Smooth muscle cell (in vitro differentiated cells): ENCODE data around the gene HABP2. TPM values are rescaled to one million over a fixed set of nuclear protein-coding genes. Genes with fewer than 3 reads are reported as not detected.

Experiments
- DNase-seq: peaks from one replicate; lab custom pipeline; 2025; ENCODE audit not compliant: unreplicated experiment; lab: John Stamatoyannopoulos, UW
- H2AFZ ChIP-seq: fragments of 200-600 bp; sonication (generic); 2 replicates; pipeline ENCODE4 v1.6.0; 2016; ENCODE audit warnings: antibody characterized with exemption, low read depth, mild to moderate bottlenecking
- H3F3A ChIP-seq: fragments of 200-600 bp; sonication (generic); 2 replicates; pipeline ENCODE4 v1.6.0; 2017; ENCODE audit warnings: antibody characterized with exemption, low read depth
- H3K27ac ChIP-seq: fragments of 200-600 bp; sonication (generic); 2 replicates; pipeline ENCODE4 v1.5.1; 2016; ENCODE audit warnings: low read depth, mild to moderate bottlenecking
- H3K27me3 ChIP-seq: fragments of 200-600 bp; sonication (generic); 2 replicates; pipeline ENCODE4 v1.6.1; 2016; ENCODE audit warnings: low read depth, mild to moderate bottlenecking
- H3K36me3 ChIP-seq: fragments of 200-600 bp; sonication (generic); 2 replicates; pipeline ENCODE4 v1.5.1; 2016; ENCODE audit warnings: low read depth
- H3K4me1 ChIP-seq: fragments of 200-600 bp; sonication (generic); 2 replicates; pipeline ENCODE4 v1.5.1; 2016; ENCODE audit warnings: low read depth
- H3K4me2 ChIP-seq: fragments of 200-600 bp; sonication (generic); 2 replicates; pipeline ENCODE4 v1.6.0; 2016; ENCODE audit warnings: mild to moderate bottlenecking
- H3K4me3 ChIP-seq: fragments of 200-600 bp; sonication (generic); 2 replicates; pipeline ENCODE4 v1.5.1; 2016; ENCODE audit warnings: mild to moderate bottlenecking
- H3K79me2 ChIP-seq: fragments of 200-600 bp; sonication (generic); 2 replicates; pipeline ENCODE4 v1.6.0; 2016; ENCODE audit warnings: low read depth, mild to moderate bottlenecking
- H3K9ac ChIP-seq: fragments of 200-600 bp; sonication (generic); 2 replicates; pipeline ENCODE4 v1.6.0; 2016; ENCODE audit warnings: low read depth
- H3K9me3 ChIP-seq: fragments of 200-600 bp; sonication (generic); replicated peaks from 2 replicates; pipeline ENCODE4 v1.5.1; 2016; ENCODE audit warnings: low read depth
- H4K20me1 ChIP-seq: fragments of 200-600 bp; sonication (generic); 2 replicates; pipeline ENCODE4 v1.6.0; 2016; ENCODE audit warnings: low read depth
- CTCF ChIP-seq: fragments of 200-600 bp; sonication (generic); IDR thresholded peaks from 2 replicates; pipeline ENCODE4 v1.5.1; 2017; ENCODE audit warnings: borderline replicate concordance, mild to moderate bottlenecking, antibody characterized with exemption; ENCODE audit not compliant: insufficient read depth, poor library complexity, severe bottlenecking
- WGBS: methylation state at CpG from one replicate; pipeline ENCODE4 v1.1.7; 2016; ENCODE audit warnings: low lambda C conversion rate; 5-methylcytosine and 5-hydroxymethylcytosine counted together
- polyA plus RNA-seq: library from polyadenylated mRNA; unstranded; fragments of >200 nt; fragmentation: Nextera tagmentation; extraction: Ambion mirVana; gene quantifications from 2 replicates; pipeline ENCODE4 v1.2.1, GENCODE V29; 2016
- total RNA-seq: library from RNA; depleted of rRNA; stranded (reverse); fragments of >200 nt; gene quantifications from 2 replicates; pipeline ENCODE4 v1.2.3, GENCODE V29; 2014

HABP2 gene
- total and polyA plus RNA-seq, 2 experiments from 2014 or later: 0.05 TPM; not detected in 1

- TF ChIP-seq CTCF: no peak
- H3K27ac ChIP-seq: no peak overlapping the region
- peak overlapping the region; percentile 27 for H3K4me3 ChIP-seq
- DNase-seq: no peak
- no peaks in the 10 kb centered on the region for H3K36me3 ChIP-seq
- H3K4me2 ChIP-seq: no peak overlapping the region
- no peak overlapping the region for H3K9ac ChIP-seq
- no peaks in the 10 kb centered on the region for H3K79me2 ChIP-seq
- H3K9me3 ChIP-seq: no peaks in the 10 kb centered on the region
- no peaks in the 10 kb centered on the region for H3F3A ChIP-seq
- H3K27me3 ChIP-seq: peaks cover 28% of the 10 kb centered on the region
- H2AFZ ChIP-seq: no peak overlapping the region
- no peaks in the 10 kb centered on the region for H4K20me1 ChIP-seq
- H3K4me1 ChIP-seq: peaks cover 32% of the 10 kb centered on the region
- WGBS: 74% methylated on average over 3 of the region's 3 CpGs
These were observed 2.4 kb downstream of the HABP2 start for GRCh38 chr10:113555245-113555644.

GRCh38 chr10:113555751-113556150 is 2.9 kb downstream of the HABP2 start:
- no peak for DNase-seq
- no peak for TF ChIP-seq CTCF
- Histone ChIP-seq H3K9me3 (no peaks in the 10 kb centered on the region), H3K4me2 (no peak overlapping the region), H3F3A (no peaks in the 10 kb centered on the region), H3K27ac (no peak overlapping the region), H4K20me1 (no peaks in the 10 kb centered on the region), H3K4me1 (peaks cover 32% of the 10 kb centered on the region), H3K79me2 (no peaks in the 10 kb centered on the region), H3K9ac (no peak overlapping the region), H3K4me3 (no peak overlapping the region), H3K36me3 (no peaks in the 10 kb centered on the region), H2AFZ (no peak overlapping the region), H3K27me3 (peaks cover 28% of the 10 kb centered on the region)
- 96% methylated on average over 1 of the region's 1 CpG for WGBS

GRCh38 chr10:113557424-113557862 is 4.6 kb downstream of the HABP2 start:
- WGBS: 64% methylated on average over 9 of the region's 9 CpGs
- H3K9me3 ChIP-seq: no peaks in the 10 kb centered on the region
- no peaks in the 10 kb centered on the region for H3F3A ChIP-seq
- H3K36me3 ChIP-seq: no peaks in the 10 kb centered on the region
- H4K20me1 ChIP-seq: no peaks in the 10 kb centered on the region
- no peak overlapping the region for H2AFZ ChIP-seq
- peaks cover 28% of the 10 kb centered on the region for H3K27me3 ChIP-seq
- peaks cover 32% of the 10 kb centered on the region for H3K4me1 ChIP-seq
- no peak overlapping the region for H3K4me2 ChIP-seq
- H3K79me2 ChIP-seq: no peaks in the 10 kb centered on the region
- H3K27ac ChIP-seq: no peak overlapping the region
- H3K9ac ChIP-seq: no peak overlapping the region
- no peak overlapping the region for H3K4me3 ChIP-seq
- no peak for DNase-seq
- no peak for TF ChIP-seq CTCF

GRCh38 chr10:113557903-113558321 is 5.1 kb downstream of the HABP2 start:
- Histone ChIP-seq H3K9ac (no peak overlapping the region), H3K4me1 (peaks cover 32% of the 10 kb centered on the region), H3K79me2 (no peaks in the 10 kb centered on the region), H3K36me3 (no peaks in the 10 kb centered on the region), H4K20me1 (no peaks in the 10 kb centered on the region), H2AFZ (peak overlapping the region; percentile 2), H3K9me3 (no peaks in the 10 kb centered on the region), H3K4me3 (peak overlapping the region; percentile 8), H3F3A (no peaks in the 10 kb centered on the region), H3K27ac (no peak overlapping the region), H3K4me2 (peak overlapping the region; percentile 56), H3K27me3 (peaks cover 28% of the 10 kb centered on the region)
- WGBS: 19% methylated on average over 9 of the region's 9 CpGs
- DNase-seq: no peak
- no peak for TF ChIP-seq CTCF
